CD8-positive, alpha-beta memory T cell (primary cell): ENCODE data around the gene EXOC4. TPM values are rescaled to one million over a fixed set of nuclear protein-coding genes. Genes with fewer than 3 reads are reported as not detected.
"Not testable (repeated sequence)": the region's sequence is repeated elsewhere in the genome, so short reads cannot be mapped to it uniquely, and the experiment has no call there.

Experiments used
- CTCF ChIA-PET: fragments of 350-600 bp; sonication (Branson Sonifier 250); formaldehyde crosslinking; loops from one replicate; lab custom pipeline; 2021; ENCODE audit warnings: antibody characterized with exemption; lab: Charles Lee
- POLR2A ChIA-PET: fragments of 350-600 bp; sonication (Branson Sonifier 250); formaldehyde crosslinking; loops from one replicate; lab custom pipeline; 2021; ENCODE audit warnings: antibody characterized with exemption; lab: Charles Lee
- DNase-seq, 5 donors: peaks; one replicate each; pipeline versions ENCODE4 v3.0.0 to v3.0.0-alpha.2; 2020 to 2022; ENCODE audit warnings: mixed read lengths in 1 of 5
- H3K27ac ChIP-seq: one replicate; pipeline ENCODE4 v1.7.0; 2013; ENCODE audit warnings: low read depth, mild to moderate bottlenecking, low read length, moderate library complexity
- H3K27me3 ChIP-seq: 2 replicates; pipeline ENCODE4 v1.7.0; 2013; ENCODE audit warnings: low read length, mild to moderate bottlenecking; ENCODE audit not compliant: insufficient read depth, poor library complexity, severe bottlenecking
- H3K36me3 ChIP-seq: 2 replicates; pipeline ENCODE4 v1.7.0; 2013; ENCODE audit warnings: mild to moderate bottlenecking, low read length, moderate library complexity; ENCODE audit not compliant: insufficient read depth
- H3K4me1 ChIP-seq: 2 replicates; pipeline ENCODE4 v1.7.0; 2013; ENCODE audit warnings: mild to moderate bottlenecking, low read length, moderate library complexity; ENCODE audit not compliant: insufficient read depth
- H3K4me3 ChIP-seq: 2 replicates; pipeline ENCODE4 v1.7.0; 2013; ENCODE audit warnings: mild to moderate bottlenecking, low read length
- H3K9me3 ChIP-seq: 2 replicates; pipeline ENCODE4 v1.7.0; 2013; ENCODE audit warnings: mild to moderate bottlenecking, low read length
- H3K27ac Mint-ChIP-seq, 8 donors: one replicate each; pipeline ENCODE4 v1.8.0; 2020 to 2021; ENCODE audit warnings: mixed read lengths in 8 of 8, mild to moderate bottlenecking in 6 of 8, inconsistent platforms in 3 of 8, moderate library complexity in 3 of 8
- H3K27me3 Mint-ChIP-seq, 2 donors: one replicate each; pipeline ENCODE4 v1.8.0; 2020 to 2021; ENCODE audit warnings: mixed read lengths in 2 of 2, mild to moderate bottlenecking in 1 of 2, moderate library complexity in 1 of 2
- H3K36me3 Mint-ChIP-seq, 3 donors: one replicate each; pipeline ENCODE4 v1.8.0; 2020 to 2021; ENCODE audit warnings: mixed read lengths in 3 of 3, inconsistent platforms in 1 of 3, mild to moderate bottlenecking in 1 of 3
- H3K4me1 Mint-ChIP-seq, 3 donors: one replicate each; pipeline ENCODE4 v1.8.0; 2020 to 2021; ENCODE audit warnings: mixed read lengths in 3 of 3, inconsistent platforms in 1 of 3, mild to moderate bottlenecking in 1 of 3
- H3K4me3 Mint-ChIP-seq, 7 donors: one replicate each; pipeline ENCODE4 v1.8.0; 2020 to 2021; ENCODE audit warnings: mixed read lengths in 7 of 7, mild to moderate bottlenecking in 6 of 7, moderate library complexity in 4 of 7, inconsistent platforms in 2 of 7
- H3K9me3 Mint-ChIP-seq, 5 donors: one replicate each; pipeline ENCODE4 v1.8.0; 2020 to 2022; ENCODE audit warnings: mixed read lengths in 5 of 5, mild to moderate bottlenecking in 3 of 5, moderate library complexity in 2 of 5, inconsistent platforms in 1 of 5
- polyA plus RNA-seq: library from polyadenylated mRNA; unstranded; fragments of 300-500 nt; fragmentation: Illumina TruSeq; gene quantifications from one replicate; pipeline ENCODE4 v1.2.3, GENCODE V29; 2021
- total RNA-seq, 2 experiments: library from RNA; stranded (reverse); gene quantifications; one replicate each; pipeline ENCODE4 v1.2.3, GENCODE V29; 2021

The EXOC4 gene
- total and polyA plus RNA-seq, 3 experiments from 2014 or later = 34.5 to 53.2 (median 50.3) TPM

GRCh38 chr7:134069187-134069586, 816.3 kb downstream of the EXOC4 start:
- H3K36me3 Mint-ChIP-seq = peaks cover 26 to 31% (median 28%) of the 10 kb centered on the region in 3 donors
- POLR2A ChIA-PET = no interaction called here

DNA sequence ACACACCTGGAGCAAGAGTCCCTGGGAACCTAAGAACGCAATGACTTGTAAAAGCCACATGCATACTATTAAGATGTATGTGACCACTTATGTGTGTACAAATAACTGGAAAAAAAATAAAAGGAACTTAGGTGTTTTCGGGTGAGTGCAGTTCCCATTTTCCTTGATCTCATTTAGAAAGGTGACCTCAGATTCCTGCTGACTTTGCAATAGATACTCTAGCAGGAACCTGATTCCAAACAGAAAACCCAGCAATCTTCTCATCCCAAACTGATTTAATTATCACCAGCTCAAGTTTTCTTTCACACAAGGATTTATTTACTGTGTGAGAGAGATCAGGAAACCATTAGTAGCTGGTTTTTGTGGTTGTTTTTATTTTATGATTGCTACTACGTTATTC, 817.8 kb downstream of the EXOC4 start:
- POLR2A ChIA-PET = no interaction called here
- H3K9me3 ChIP-seq = no peaks in the 10 kb centered on the region
- no peaks in the 10 kb centered on the region for H3K4me1 ChIP-seq
- H3K27ac ChIP-seq = no peak overlapping the region
- no peaks in the 10 kb centered on the region for H3K27me3 ChIP-seq
- H3K36me3 Mint-ChIP-seq = peaks cover 16 to 31% (median 22%) of the 10 kb centered on the region in 3 donors
- H3K27me3 Mint-ChIP-seq = peaks cover 0 to 1% of the 10 kb centered on the region in 2 donors
- H3K4me1 Mint-ChIP-seq = no peaks in the 10 kb centered on the region
- no peaks in the 10 kb centered on the region for H3K36me3 ChIP-seq
- CTCF ChIA-PET = no interaction called here
- no peak overlapping the region for H3K4me3 Mint-ChIP-seq
- H3K27ac Mint-ChIP-seq = no peak overlapping the region
- peaks cover 0 to 3% (median 0%) of the 10 kb centered on the region in 5 donors for H3K9me3 Mint-ChIP-seq
- DNase-seq = no peak
- no peak overlapping the region for H3K4me3 ChIP-seq

More at GRCh38 chr7:134069187-134069586, 816.3 kb downstream of the EXOC4 start:
- H3K9me3 Mint-ChIP-seq = peaks cover 0 to 3% (median 0%) of the 10 kb centered on the region in 5 donors
- H3K36me3 ChIP-seq = no peaks in the 10 kb centered on the region
- H3K4me1 ChIP-seq = no peaks in the 10 kb centered on the region
- H3K27me3 ChIP-seq = no peaks in the 10 kb centered on the region
- no peak overlapping the region for H3K27ac Mint-ChIP-seq
- no peak overlapping the region for H3K4me3 Mint-ChIP-seq
- no peak for DNase-seq
- H3K27ac ChIP-seq = no peak overlapping the region
- peaks cover 0 to 1% of the 10 kb centered on the region in 2 donors for H3K27me3 Mint-ChIP-seq
- CTCF ChIA-PET = no interaction called here
- H3K4me1 Mint-ChIP-seq = no peaks in the 10 kb centered on the region
- H3K4me3 ChIP-seq = no peak overlapping the region
- no peaks in the 10 kb centered on the region for H3K9me3 ChIP-seq

DNA sequence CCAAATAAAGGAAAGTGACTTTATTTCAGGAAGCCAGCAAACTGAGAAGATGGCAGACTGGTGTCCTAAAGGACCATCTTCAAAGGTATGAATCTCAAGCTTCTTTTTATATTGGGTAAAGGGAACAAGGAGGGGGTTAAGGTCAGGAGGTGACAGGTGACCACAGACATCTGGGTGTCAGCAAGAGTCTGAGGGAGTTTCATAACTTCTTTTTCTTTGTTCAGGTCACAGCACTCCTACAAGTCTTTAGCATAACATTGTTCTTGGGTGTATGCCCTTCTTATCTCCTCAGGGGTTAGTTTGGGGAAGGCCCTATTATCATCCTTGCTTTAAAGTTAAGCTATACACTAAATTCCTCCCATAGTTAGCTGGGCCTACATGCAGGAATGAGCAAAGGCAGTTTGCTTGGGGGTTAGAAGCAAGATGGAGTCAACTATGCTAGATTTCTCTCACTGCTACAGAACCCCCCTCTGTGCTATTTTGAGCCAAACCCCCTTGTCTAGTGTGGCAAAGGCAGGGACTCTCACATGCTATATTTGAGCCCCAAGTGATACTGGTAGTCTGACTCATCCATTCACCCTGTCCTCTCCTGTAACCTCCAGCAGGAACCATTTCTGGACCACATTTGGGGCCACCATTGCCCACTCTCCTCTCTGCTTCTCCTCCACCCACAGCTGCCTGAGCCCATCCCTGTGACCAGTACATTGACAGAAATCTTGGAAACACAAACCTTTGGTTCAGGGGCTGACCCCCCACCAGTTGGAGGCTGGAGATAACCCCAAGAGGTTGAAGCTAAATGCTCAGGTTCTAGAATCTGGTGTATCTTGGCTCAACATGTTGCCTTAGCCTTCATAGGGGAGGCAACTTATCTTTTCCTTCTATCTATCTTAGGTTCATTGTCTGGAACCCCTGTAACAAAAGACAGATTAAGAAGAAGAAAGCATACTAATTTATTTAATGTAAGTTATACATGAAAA, 818.8 kb downstream of the EXOC4 start:
- H3K36me3 Mint-ChIP-seq = peaks cover 8 to 25% (median 17%) of the 10 kb centered on the region in 3 donors
- H3K9me3 ChIP-seq = no peaks in the 10 kb centered on the region
- H3K27me3 Mint-ChIP-seq = peaks cover 0 to 1% of the 10 kb centered on the region in 2 donors
- no peaks in the 10 kb centered on the region for H3K4me1 Mint-ChIP-seq
- H3K27ac ChIP-seq = no peak overlapping the region
- ChIA-PET POLR2A (no interaction called here), CTCF (no interaction called here)
- H3K4me3 Mint-ChIP-seq = no peak overlapping the region
- H3K9me3 Mint-ChIP-seq = peaks cover 0 to 3% (median 0%) of the 10 kb centered on the region in 5 donors
- no peaks in the 10 kb centered on the region for H3K27me3 ChIP-seq
- H3K27ac Mint-ChIP-seq = no peak overlapping the region
- no peaks in the 10 kb centered on the region for H3K4me1 ChIP-seq
- no peak for DNase-seq
- H3K4me3 ChIP-seq = no peak overlapping the region
- no peaks in the 10 kb centered on the region for H3K36me3 ChIP-seq

DNA sequence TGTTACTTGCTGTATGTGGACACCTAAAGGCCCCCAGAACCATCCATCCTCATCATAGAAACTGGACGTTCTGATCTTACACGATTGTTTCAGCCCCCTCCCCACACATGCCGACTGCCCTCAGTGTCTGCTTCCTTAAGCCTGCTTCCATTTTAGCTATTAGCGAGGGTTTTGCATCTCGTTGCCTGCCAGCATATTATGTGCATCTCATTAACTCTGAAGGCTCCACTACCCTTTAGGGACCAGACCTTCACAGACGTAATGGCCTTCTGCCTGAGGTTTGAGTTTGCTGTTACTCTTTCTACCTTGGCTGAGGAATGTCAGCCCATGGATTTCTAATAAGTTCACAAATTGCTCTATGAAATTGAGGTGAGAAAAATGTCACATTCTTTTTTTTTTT, 820.4 kb downstream of the EXOC4 start:
- no peaks in the 10 kb centered on the region for H3K36me3 ChIP-seq
- Mint-ChIP-seq H3K4me3 (no peak overlapping the region), H3K27me3 (peaks cover 0 to under 1% of the 10 kb centered on the region in 2 donors), H3K27ac (no peak overlapping the region), H3K4me1 (no peaks in the 10 kb centered on the region), H3K9me3 (peaks cover 0 to 3% (median 0%) of the 10 kb centered on the region in 5 donors), H3K36me3 (peaks cover 3 to 24% (median 20%) of the 10 kb centered on the region in 3 donors)
- H3K4me1 ChIP-seq = no peaks in the 10 kb centered on the region
- H3K27me3 ChIP-seq = no peaks in the 10 kb centered on the region
- no peak overlapping the region for H3K4me3 ChIP-seq
- H3K9me3 ChIP-seq = no peaks in the 10 kb centered on the region
- H3K27ac ChIP-seq = no peak overlapping the region
- ChIA-PET CTCF (no interaction called here), POLR2A (no interaction called here)
- no peak for DNase-seq

GRCh38 chr7:134075799-134076198, 822.9 kb downstream of the EXOC4 start:
- POLR2A ChIA-PET = no interaction called here
- no peak overlapping the region for H3K27ac Mint-ChIP-seq
- H3K36me3 Mint-ChIP-seq = peaks cover 3 to 19% (median 15%) of the 10 kb centered on the region in 3 donors
- no peaks in the 10 kb centered on the region for H3K27me3 ChIP-seq
- no peaks in the 10 kb centered on the region for H3K4me1 ChIP-seq
- no peaks in the 10 kb centered on the region for H3K36me3 ChIP-seq
- no peak overlapping the region for H3K4me3 ChIP-seq
- no peak overlapping the region for H3K27ac ChIP-seq
- CTCF ChIA-PET = no interaction called here
- no peaks in the 10 kb centered on the region for H3K4me1 Mint-ChIP-seq
- H3K9me3 Mint-ChIP-seq = peaks cover 0 to 2% (median 0%) of the 10 kb centered on the region in 5 donors
- DNase-seq = no peak
- H3K27me3 Mint-ChIP-seq = no peaks in the 10 kb centered on the region
- H3K4me3 Mint-ChIP-seq = no peak overlapping the region
- H3K9me3 ChIP-seq = no peaks in the 10 kb centered on the region

- H3K27me3 ChIP-seq, H3K27ac ChIP-seq, H3K27me3 Mint-ChIP-seq, POLR2A ChIA-PET, H3K9me3 Mint-ChIP-seq, H3K9me3 ChIP-seq, H3K4me3 ChIP-seq, H3K36me3 ChIP-seq, H3K4me1 Mint-ChIP-seq, H3K27ac Mint-ChIP-seq, DNase-seq, CTCF ChIA-PET, H3K4me1 ChIP-seq, H3K4me3 Mint-ChIP-seq: not testable (repeated sequence)
- H3K36me3 Mint-ChIP-seq = peaks cover 3 to 19% (median 13%) of the 10 kb centered on the region in 3 donors
These were observed 824.7 kb downstream of the EXOC4 start for GRCh38 chr7:134077560-134077959.

DNA sequence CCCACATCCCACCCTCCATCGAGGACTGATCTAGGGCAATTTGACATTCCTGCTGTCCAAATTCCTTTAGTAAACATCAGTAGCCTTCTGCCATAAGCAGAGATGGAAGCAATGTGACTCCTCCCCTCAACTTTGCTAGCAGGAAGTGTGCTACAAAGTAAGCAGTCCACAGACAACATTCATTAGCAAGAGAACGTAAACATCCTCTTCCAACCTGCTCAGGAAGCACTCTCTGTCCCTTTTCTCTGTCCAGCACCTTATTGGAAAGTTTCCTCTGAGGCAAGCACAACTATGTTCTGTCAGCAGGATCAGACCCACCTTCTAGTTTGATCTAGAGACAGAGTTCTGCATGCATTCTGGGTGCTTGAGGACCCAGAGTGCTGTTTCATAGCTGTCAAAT, 826.1 kb downstream of the EXOC4 start:
- peaks cover 4% of the 10 kb centered on the region for H3K4me1 ChIP-seq
- no peaks in the 10 kb centered on the region for H3K27me3 Mint-ChIP-seq
- no peak for DNase-seq
- CTCF ChIA-PET = no interaction called here
- H3K4me3 ChIP-seq = no peak overlapping the region
- H3K4me3 Mint-ChIP-seq = no peak overlapping the region
- POLR2A ChIA-PET = no interaction called here
- H3K27ac ChIP-seq = no peak overlapping the region
- no peaks in the 10 kb centered on the region for H3K9me3 ChIP-seq
- peaks cover 3 to 19% (median 14%) of the 10 kb centered on the region in 3 donors for H3K36me3 Mint-ChIP-seq
- H3K27ac Mint-ChIP-seq = no peak overlapping the region
- H3K27me3 ChIP-seq = no peaks in the 10 kb centered on the region
- peaks cover 0 to 2% (median 0%) of the 10 kb centered on the region in 5 donors for H3K9me3 Mint-ChIP-seq
- no peaks in the 10 kb centered on the region for H3K4me1 Mint-ChIP-seq
- H3K36me3 ChIP-seq = no peaks in the 10 kb centered on the region

GRCh38 chr7:134081695-134082094, 828.8 kb downstream of the EXOC4 start:
- Histone ChIP-seq H3K4me1 (peaks cover 4% of the 10 kb centered on the region), H3K27me3 (no peaks in the 10 kb centered on the region), H3K36me3 (no peaks in the 10 kb centered on the region), H3K4me3 (no peak overlapping the region), H3K27ac (no peak overlapping the region), H3K9me3 (no peaks in the 10 kb centered on the region)
- H3K4me1 Mint-ChIP-seq = no peaks in the 10 kb centered on the region
- peaks cover 0 to 7% (median 3%) of the 10 kb centered on the region in 5 donors for H3K9me3 Mint-ChIP-seq
- no peak overlapping the region for H3K4me3 Mint-ChIP-seq
- H3K36me3 Mint-ChIP-seq = peaks cover 0 to 5% (median 3%) of the 10 kb centered on the region in 3 donors
- ChIA-PET CTCF (no interaction called here), POLR2A (no interaction called here)
- no peak overlapping the region for H3K27ac Mint-ChIP-seq
- no peak for DNase-seq
- H3K27me3 Mint-ChIP-seq = no peaks in the 10 kb centered on the region
